Stimulated activated memory B cell treated with anti-CD40 and anti-IgM and Interleukin-4, amounts not matched to agents 10 μg/mL and 1 μg/mL and 100 μg/mL, for 72 hours (primary cell): ENCODE results near the gene NR2E3.
A peak's percentile ranks its signal among the peaks of the same experiment; 100 is the strongest.

Source experiments
- ATAC-seq: fragments of 150-1000 bp; cut with Tn5 transposase; 2 replicates; pipeline ENCODE4 v1.10.0; 2021
- H3K27ac Mint-ChIP-seq: one replicate; pipeline ENCODE4 v1.8.0; 2022; ENCODE audit warnings: mild to moderate bottlenecking, mixed read lengths
- H3K27me3 Mint-ChIP-seq: one replicate; pipeline ENCODE4 v1.8.0; 2022; ENCODE audit warnings: mixed read lengths
- H3K36me3 Mint-ChIP-seq: one replicate; pipeline ENCODE4 v1.8.0; 2022; ENCODE audit warnings: mixed read lengths
- H3K4me1 Mint-ChIP-seq: one replicate; pipeline ENCODE4 v1.8.0; 2022; ENCODE audit warnings: mixed read lengths
- H3K4me3 Mint-ChIP-seq: one replicate; pipeline ENCODE4 v1.8.0; 2022; ENCODE audit warnings: mild to moderate bottlenecking, moderate library complexity, mixed read lengths
- H3K9me3 Mint-ChIP-seq: one replicate; pipeline ENCODE4 v1.8.0; 2022; ENCODE audit warnings: mixed read lengths

The NR2E3 gene

GRCh38 chr15:71810256-71811035 is at the start of gene NR2E3:
Gene NR2E3 (plus strand): TSS chr15:71810554. CDS start chr15:71810744, 190 bp downstream.
- H3K27me3 Mint-ChIP-seq = peaks cover 29% of the 10 kb centered on the region
- ATAC-seq = no peak
- no peak within 1 kb of the TSS for H3K4me3 Mint-ChIP-seq
- H3K27ac Mint-ChIP-seq = no peak within 1 kb of the TSS
- no peaks in the 10 kb centered on the region for H3K9me3 Mint-ChIP-seq
- no peaks in the 10 kb centered on the region for H3K36me3 Mint-ChIP-seq
- H3K4me1 Mint-ChIP-seq = no peaks in the 10 kb centered on the region

- peaks cover 14% of the 10 kb centered on the region for H3K9me3 Mint-ChIP-seq
- no peaks in the 10 kb centered on the region for H3K4me1 Mint-ChIP-seq
- no peak for ATAC-seq
- H3K27ac Mint-ChIP-seq = no peak overlapping the region
- no peaks in the 10 kb centered on the region for H3K27me3 Mint-ChIP-seq
- H3K36me3 Mint-ChIP-seq = peaks cover 11% of the 10 kb centered on the region
- no peak overlapping the region for H3K4me3 Mint-ChIP-seq
Observed at GRCh38 chr15:71760852-71761251, 49.5 kb upstream of the NR2E3 start.

- Mint-ChIP-seq H3K36me3 (peaks cover 11% of the 10 kb centered on the region), H3K9me3 (peaks cover 14% of the 10 kb centered on the region), H3K4me3 (no peak overlapping the region), H3K27me3 (no peaks in the 10 kb centered on the region), H3K27ac (no peak overlapping the region), H3K4me1 (no peaks in the 10 kb centered on the region)
- no peak for ATAC-seq
Observed at GRCh38 chr15:71761649-71762048, 48.7 kb upstream of the NR2E3 start.

DNA sequence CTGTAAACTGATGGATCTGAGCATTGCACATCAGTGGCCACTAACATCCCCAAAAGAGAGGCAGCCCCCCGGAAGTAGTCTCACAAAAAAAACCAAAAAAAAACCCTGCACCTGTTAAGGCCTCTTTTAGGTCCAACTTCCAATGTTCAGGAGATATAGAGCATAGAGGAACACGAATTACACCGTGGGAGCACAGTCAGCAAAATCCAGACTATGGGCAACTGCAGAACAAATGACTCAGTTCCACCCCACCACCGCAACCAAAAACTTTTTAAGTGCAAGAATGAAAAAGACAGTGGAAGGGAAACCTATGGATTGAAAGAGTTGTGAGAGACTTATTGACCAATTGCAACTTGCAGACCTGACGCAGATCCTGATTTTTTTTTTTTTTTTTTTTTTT is 42.2 kb upstream of the NR2E3 start:
- ATAC-seq = no peak
- Mint-ChIP-seq H3K9me3 (no peaks in the 10 kb centered on the region), H3K27me3 (peaks cover 9% of the 10 kb centered on the region), H3K36me3 (no peaks in the 10 kb centered on the region), H3K4me1 (no peaks in the 10 kb centered on the region), H3K27ac (no peak overlapping the region), H3K4me3 (no peak overlapping the region)

GRCh38 chr15:71773206-71773859 is 37.0 kb upstream of the NR2E3 start:
- Mint-ChIP-seq H3K27me3 (peaks cover 2% of the 10 kb centered on the region), H3K9me3 (no peaks in the 10 kb centered on the region), H3K4me3 (no peak overlapping the region), H3K36me3 (no peaks in the 10 kb centered on the region), H3K4me1 (no peaks in the 10 kb centered on the region), H3K27ac (no peak overlapping the region)
- no peak for ATAC-seq

GRCh38 chr15:71775856-71776255 is 34.5 kb upstream of the NR2E3 start:
- ATAC-seq = no peak
- Mint-ChIP-seq H3K27me3 (peaks cover 8% of the 10 kb centered on the region), H3K4me1 (peaks cover 9% of the 10 kb centered on the region)

DNA sequence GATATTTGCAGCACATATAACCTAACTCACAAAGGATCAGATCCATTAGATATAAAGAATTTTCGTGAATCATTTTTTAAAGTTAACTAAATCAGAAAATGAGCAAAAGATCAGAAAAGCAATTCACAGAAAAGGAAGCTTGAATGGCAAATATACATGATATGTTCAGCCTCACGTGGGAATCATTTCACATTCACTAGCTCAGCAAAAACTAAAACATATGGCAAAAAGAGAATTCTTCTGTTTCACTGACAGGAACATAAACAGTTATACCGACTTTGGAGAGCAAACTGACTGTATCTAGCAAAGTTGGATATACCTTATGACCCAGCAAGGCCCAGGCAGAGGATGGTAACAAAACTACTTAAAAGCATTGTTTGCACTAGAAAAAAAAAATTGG is 34.0 kb upstream of the NR2E3 start:
- no peak overlapping the region for H3K4me3 Mint-ChIP-seq
- no peak for ATAC-seq
- H3K9me3 Mint-ChIP-seq = no peaks in the 10 kb centered on the region
- H3K27ac Mint-ChIP-seq = no peak overlapping the region
- no peaks in the 10 kb centered on the region for H3K36me3 Mint-ChIP-seq
- peaks cover 13% of the 10 kb centered on the region for H3K27me3 Mint-ChIP-seq
- peaks cover 13% of the 10 kb centered on the region for H3K4me1 Mint-ChIP-seq

More at GRCh38 chr15:71775856-71776255, 34.5 kb upstream of the NR2E3 start:
- H3K36me3 Mint-ChIP-seq = no peaks in the 10 kb centered on the region
- no peaks in the 10 kb centered on the region for H3K9me3 Mint-ChIP-seq
- no peak overlapping the region for H3K27ac Mint-ChIP-seq
- no peak overlapping the region for H3K4me3 Mint-ChIP-seq

- peak; percentile 49 for ATAC-seq
- no peaks in the 10 kb centered on the region for H3K9me3 Mint-ChIP-seq
- H3K27me3 Mint-ChIP-seq = peaks cover 22% of the 10 kb centered on the region
- peaks cover 15% of the 10 kb centered on the region for H3K4me1 Mint-ChIP-seq
- H3K27ac Mint-ChIP-seq = no peak overlapping the region
- no peak overlapping the region for H3K4me3 Mint-ChIP-seq
- H3K36me3 Mint-ChIP-seq = no peaks in the 10 kb centered on the region
Observed at GRCh38 chr15:71777216-71777943, 33.0 kb upstream of the NR2E3 start.

DNA sequence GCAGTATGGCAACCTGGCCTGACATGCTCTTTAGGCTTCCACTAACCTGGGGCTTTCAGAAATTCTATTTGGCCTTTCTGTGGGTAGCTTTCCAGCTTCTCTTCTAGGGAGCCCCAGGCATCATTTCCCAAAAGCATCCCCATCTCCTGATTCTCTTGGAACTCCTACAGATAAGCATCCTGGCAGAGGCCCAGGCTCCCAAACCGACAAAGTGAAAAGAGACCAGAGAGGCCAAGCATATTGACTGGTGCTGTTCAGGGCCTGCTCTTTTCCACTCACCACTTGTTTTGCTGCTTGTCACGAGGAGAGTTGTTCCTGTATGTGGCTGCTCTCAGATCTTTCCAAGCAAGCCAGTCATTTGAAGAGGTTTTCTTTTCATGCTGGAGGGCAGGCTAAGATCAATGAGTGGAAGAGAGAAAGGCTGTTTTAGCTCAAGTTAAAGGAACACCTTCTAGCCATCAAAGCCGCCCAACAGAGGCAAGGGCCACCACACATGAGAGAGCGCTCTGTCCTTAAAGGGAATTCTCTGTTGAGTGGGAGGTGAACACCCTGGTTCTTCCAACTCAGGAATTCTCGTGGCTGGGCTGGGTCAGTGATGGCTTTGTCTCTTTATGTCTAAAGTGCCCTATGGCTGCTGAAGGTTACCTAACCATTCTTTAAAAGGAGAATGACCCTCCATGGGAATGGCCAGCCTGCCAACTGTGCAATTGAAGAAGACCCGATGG is 31.1 kb upstream of the NR2E3 start:
- Mint-ChIP-seq H3K4me3 (no peak overlapping the region), H3K9me3 (no peaks in the 10 kb centered on the region), H3K4me1 (peaks cover 15% of the 10 kb centered on the region), H3K36me3 (no peaks in the 10 kb centered on the region), H3K27ac (no peak overlapping the region), H3K27me3 (peaks cover 28% of the 10 kb centered on the region)
- ATAC-seq = no peak

DNA sequence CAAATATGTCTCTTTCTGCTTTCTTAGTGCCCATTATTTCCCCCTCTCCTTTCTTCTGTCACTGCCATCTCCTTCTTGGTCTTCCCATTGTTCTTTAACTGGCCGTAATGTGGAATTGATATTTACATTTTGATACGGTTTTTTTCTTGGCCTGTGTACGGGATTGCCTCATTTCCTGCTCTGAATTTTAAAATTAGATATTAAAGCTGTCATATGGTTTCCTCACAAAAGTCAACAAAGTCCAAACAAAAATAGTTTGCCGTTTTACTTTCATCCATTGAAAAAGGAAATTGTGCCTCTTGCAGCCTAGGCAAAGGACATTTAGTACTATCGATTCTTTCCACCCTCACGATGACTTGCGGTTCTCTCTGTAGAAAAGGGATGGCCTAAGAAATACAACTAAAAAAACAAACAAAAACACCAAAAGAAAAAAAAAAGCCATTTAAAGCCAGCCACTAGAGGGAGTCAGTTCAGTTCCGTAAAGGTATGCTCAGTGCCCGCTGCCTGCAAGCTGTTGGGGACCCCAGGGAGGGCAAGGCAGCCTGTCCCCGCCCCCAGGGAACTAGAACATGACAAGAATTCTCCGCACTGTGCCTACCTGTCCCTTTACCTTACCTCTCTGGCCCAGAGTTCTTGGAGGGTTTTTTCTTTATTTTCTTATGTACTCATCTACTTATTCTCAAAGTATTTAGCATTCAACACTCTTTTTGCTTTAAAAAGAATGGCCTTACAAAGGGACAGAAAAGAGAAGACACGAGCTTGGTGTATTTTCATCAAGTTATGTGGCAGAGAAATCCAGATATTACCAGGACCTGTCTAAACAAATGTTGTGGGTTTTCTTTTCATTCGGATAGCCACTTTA is 30.0 kb upstream of the NR2E3 start:
- peaks cover 39% of the 10 kb centered on the region for H3K27me3 Mint-ChIP-seq
- no peak overlapping the region for H3K4me3 Mint-ChIP-seq
- no peaks in the 10 kb centered on the region for H3K36me3 Mint-ChIP-seq
- H3K27ac Mint-ChIP-seq = no peak overlapping the region
- H3K4me1 Mint-ChIP-seq = peaks cover 15% of the 10 kb centered on the region
- peak; percentile 57 for ATAC-seq
- H3K9me3 Mint-ChIP-seq = no peaks in the 10 kb centered on the region

DNA sequence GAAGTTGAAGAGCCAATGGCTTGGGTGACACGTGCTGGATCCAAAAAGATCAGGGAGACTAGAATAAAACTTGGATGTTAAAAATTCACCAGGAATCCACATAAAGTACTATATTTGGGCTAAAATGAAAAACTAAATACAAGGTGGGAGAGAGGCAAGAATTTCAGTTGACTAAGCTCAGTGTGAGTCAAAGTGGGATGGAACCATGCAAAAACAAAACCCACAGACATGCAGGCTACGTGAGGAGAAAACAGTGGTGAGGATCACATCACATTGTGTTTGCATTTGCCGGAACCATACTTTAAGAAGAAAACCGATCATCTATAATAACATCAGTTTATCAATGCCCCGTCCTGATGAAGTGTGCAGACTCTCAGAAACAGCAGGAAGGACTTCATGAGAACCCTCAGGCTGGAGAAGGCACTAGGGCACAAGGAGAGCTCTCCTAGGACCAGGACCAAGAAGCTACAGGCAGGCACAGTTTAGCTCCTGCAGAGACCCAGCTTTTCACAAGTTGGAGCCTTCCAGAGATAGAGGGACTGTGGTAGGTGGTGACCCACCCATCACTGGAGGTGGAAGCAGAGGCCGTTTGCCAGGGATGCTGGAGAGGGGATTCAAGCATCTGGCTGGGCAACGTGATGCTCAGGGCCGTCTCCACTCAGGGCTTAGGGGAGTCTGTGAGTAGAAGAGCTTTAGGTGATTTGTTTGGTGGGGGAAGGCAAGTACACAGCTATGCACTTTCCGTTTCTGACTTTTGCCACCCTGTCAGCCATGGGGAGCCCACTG is 29.0 kb upstream of the NR2E3 start:
- peaks cover 15% of the 10 kb centered on the region for H3K4me1 Mint-ChIP-seq
- no peak for ATAC-seq
- H3K27ac Mint-ChIP-seq = no peak overlapping the region
- H3K27me3 Mint-ChIP-seq = peaks cover 49% of the 10 kb centered on the region
- H3K9me3 Mint-ChIP-seq = no peaks in the 10 kb centered on the region
- no peak overlapping the region for H3K4me3 Mint-ChIP-seq
- H3K36me3 Mint-ChIP-seq = no peaks in the 10 kb centered on the region

GRCh38 chr15:71781965-71782265 is 28.4 kb upstream of the NR2E3 start:
- no peak overlapping the region for H3K4me3 Mint-ChIP-seq
- H3K4me1 Mint-ChIP-seq = peaks cover 15% of the 10 kb centered on the region
- no peaks in the 10 kb centered on the region for H3K9me3 Mint-ChIP-seq
- H3K27ac Mint-ChIP-seq = no peak overlapping the region
- ATAC-seq = no peak
- peaks cover 54% of the 10 kb centered on the region for H3K27me3 Mint-ChIP-seq
- H3K36me3 Mint-ChIP-seq = no peaks in the 10 kb centered on the region

DNA sequence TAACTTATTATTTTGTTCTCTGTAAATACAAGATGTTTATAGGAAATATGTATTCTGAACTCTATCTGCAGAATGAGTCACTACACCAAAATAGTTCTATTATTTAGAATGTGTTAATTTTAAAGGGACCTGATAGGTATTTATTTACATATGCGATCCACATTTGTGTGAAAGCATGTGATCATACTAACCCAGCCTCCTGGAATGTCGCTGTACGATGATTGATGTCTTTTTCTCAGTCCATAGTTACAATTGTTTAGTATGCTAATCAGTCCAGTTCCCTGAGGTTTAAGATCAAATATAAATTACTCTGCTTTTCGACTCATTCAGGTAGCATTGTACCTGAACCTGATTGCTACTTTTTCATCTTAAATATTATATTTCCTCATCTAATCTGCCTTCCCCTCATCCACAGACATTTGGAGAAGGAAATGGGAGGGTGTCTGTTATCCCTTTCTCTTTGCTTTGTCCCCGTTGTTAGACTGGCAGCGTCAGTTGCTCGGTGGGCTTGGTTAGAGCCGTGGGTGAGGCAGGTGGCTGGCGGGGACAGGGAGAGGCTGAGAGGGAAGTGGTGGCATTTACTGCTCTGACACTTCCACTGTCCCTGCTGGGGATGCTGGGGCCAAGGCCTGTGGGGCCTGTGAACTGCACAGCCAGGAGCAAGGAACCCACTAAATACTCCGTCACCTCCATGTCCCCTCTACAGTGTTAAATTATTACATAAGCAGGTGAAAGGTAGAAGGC is 27.8 kb upstream of the NR2E3 start:
- no peak for ATAC-seq
- H3K4me3 Mint-ChIP-seq = no peak overlapping the region
- no peaks in the 10 kb centered on the region for H3K36me3 Mint-ChIP-seq
- no peak overlapping the region for H3K27ac Mint-ChIP-seq
- H3K9me3 Mint-ChIP-seq = no peaks in the 10 kb centered on the region
- peaks cover 54% of the 10 kb centered on the region for H3K27me3 Mint-ChIP-seq
- H3K4me1 Mint-ChIP-seq = peaks cover 15% of the 10 kb centered on the region
